Upper lobe of right lung (tissue), 1 donor: ENCODE data around the gene AFM. TPM values are rescaled to one million over a fixed set of nuclear protein-coding genes. Genes with fewer than 3 reads are reported as not detected.
"Not testable (repeated sequence)": the region's sequence is repeated elsewhere in the genome, so short reads cannot be mapped to it uniquely, and the experiment has no call there.

Experiments used
- ATAC-seq: fragments of 200-7000 bp; cut with Tn5 transposase; one replicate; pipeline ENCODE4 v1.9.1; 2020; ENCODE audit warnings: mild to moderate bottlenecking, moderate library complexity
- DNase-seq: peaks from one replicate; pipeline ENCODE4 v3.0.0-alpha.2; 2020
- H3K27ac ChIP-seq: fragments of 200-600 bp; one replicate; pipeline ENCODE4 v1.8.0; 2022
- H3K27me3 ChIP-seq: fragments of 200-600 bp; one replicate; pipeline ENCODE4 v1.8.0; 2022; ENCODE audit warnings: mild to moderate bottlenecking
- H3K36me3 ChIP-seq: fragments of 200-600 bp; one replicate; pipeline ENCODE4 v1.8.0; 2022
- H3K4me1 ChIP-seq: fragments of 200-600 bp; one replicate; pipeline ENCODE4 v1.8.0; 2022
- H3K4me3 ChIP-seq: fragments of 200-600 bp; one replicate; pipeline ENCODE4 v1.8.0; 2022; ENCODE audit warnings: mild to moderate bottlenecking
- H3K9me3 ChIP-seq: fragments of 200-600 bp; one replicate; pipeline ENCODE4 v1.8.0; 2022
- intact Hi-C: fragments of 100-400 bp; cut with DNase I; formaldehyde crosslinking; loops from one replicate; pipeline ENCODE4 v1.11.0; 2022
- total RNA-seq: library from RNA; stranded (reverse); fragmentation: NEBNext Ultra II Directional; extraction: Animal tissue kit (Norgen Biotek cat#: 25700); gene quantifications from one replicate; pipeline ENCODE4 v1.2.1, GENCODE V29; 2021
- TF ChIP-seq, protein P1 (sequence below): fragments of 200-600 bp; IDR thresholded peaks from one replicate; pipeline ENCODE4 v1.8.0; 2022; ENCODE audit warnings: antibody characterized with exemption
- donor health status: DM: no; HTN: yes; CAD: no; lungs with severe emphysema.

AFM gene
- total RNA-seq, 1 donor from 2014 or later: not detected

DNA sequence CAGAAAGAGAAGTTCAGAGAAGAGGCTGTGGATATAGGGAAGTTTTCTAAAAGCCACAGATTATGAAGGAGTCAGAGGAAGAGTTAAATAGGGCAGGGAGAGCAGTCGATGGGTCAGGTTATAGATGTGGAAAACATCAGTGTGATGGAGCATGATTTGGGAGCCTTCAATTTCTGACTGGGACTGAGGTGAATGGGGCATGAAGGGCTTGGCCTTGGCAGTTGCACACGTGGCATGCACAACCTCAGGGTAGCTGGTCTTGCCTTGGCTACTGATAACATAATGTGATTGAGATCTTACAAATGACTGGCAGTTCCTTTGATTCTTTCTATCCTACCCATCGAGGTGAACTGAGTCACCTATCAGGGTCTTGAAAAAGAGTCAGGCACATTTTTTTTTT is 59.7 kb downstream of the AFM start:
- TF ChIP-seq, protein P1, sequence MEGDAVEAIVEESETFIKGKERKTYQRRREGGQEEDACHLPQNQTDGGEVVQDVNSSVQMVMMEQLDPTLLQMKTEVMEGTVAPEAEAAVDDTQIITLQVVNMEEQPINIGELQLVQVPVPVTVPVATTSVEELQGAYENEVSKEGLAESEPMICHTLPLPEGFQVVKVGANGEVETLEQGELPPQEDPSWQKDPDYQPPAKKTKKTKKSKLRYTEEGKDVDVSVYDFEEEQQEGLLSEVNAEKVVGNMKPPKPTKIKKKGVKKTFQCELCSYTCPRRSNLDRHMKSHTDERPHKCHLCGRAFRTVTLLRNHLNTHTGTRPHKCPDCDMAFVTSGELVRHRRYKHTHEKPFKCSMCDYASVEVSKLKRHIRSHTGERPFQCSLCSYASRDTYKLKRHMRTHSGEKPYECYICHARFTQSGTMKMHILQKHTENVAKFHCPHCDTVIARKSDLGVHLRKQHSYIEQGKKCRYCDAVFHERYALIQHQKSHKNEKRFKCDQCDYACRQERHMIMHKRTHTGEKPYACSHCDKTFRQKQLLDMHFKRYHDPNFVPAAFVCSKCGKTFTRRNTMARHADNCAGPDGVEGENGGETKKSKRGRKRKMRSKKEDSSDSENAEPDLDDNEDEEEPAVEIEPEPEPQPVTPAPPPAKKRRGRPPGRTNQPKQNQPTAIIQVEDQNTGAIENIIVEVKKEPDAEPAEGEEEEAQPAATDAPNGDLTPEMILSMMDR: no peak
- no peaks in the 10 kb centered on the region for H3K36me3 ChIP-seq
- intact Hi-C loops: no loop called here
- H3K27ac ChIP-seq: no peak overlapping the region
- DNase-seq (no peak), ATAC-seq (no peak)
- H3K4me1 ChIP-seq: no peaks in the 10 kb centered on the region
- no peaks in the 10 kb centered on the region for H3K9me3 ChIP-seq
- H3K27me3 ChIP-seq: no peaks in the 10 kb centered on the region
- no peak overlapping the region for H3K4me3 ChIP-seq

DNA sequence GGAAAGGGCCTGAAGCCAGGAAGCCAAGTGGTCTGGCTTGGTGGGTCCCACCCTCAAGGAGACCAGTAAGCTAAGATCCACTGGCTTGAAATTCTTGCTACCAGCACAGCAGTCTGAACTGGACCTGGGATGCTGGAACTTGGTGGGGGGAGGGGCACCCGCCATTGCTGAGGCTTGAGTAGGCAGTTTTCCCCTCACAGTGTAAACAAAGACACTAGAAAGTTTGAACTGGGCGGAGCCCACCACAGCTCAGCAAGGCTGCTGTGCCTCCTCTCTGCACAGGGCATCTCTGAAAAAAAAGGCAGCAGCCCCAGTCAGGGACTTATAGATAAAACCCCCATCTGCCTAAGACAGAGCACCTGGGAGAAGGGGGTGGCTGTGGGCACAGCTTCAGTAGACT is 63.1 kb downstream of the AFM start:
- TF ChIP-seq, protein P1: no peak
- Histone ChIP-seq H3K27me3 (no peaks in the 10 kb centered on the region), H3K9me3 (no peaks in the 10 kb centered on the region), H3K4me3 (no peak overlapping the region), H3K27ac (no peak overlapping the region), H3K4me1 (no peaks in the 10 kb centered on the region), H3K36me3 (no peaks in the 10 kb centered on the region)
- ATAC-seq (no peak), DNase-seq (no peak)
- intact Hi-C loops: no loop called here

DNA sequence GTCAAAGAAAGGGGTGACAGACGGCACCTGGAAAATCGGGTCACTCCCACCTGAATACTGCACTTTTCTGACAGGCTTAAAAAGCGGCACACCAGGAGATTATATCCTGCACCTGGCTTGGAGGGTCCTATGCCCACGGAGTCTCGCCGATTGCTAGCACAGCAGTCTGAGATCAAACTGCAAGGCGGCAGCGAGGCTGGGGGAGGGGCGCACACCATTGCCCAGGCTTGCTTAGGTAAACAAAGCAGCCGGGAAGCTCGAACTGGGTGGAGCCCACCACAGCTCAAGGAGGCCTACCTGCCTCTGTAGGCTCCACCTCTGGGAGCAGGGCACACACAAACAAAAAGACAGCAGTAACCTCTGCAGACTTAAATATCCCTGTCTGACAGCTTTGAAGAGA is 69.3 kb downstream of the AFM start:
- DNase-seq, H3K27ac ChIP-seq, H3K4me3 ChIP-seq, H3K27me3 ChIP-seq, H3K36me3 ChIP-seq, H3K4me1 ChIP-seq, intact Hi-C loops, ATAC-seq, H3K9me3 ChIP-seq: not testable (repeated sequence)

Other genes with a start within 250 kb of the AFM start
- 61.5 TPM for gene ANKRD17, start 222.9 kb upstream of the AFM start, total RNA-seq
- 2.9 TPM for gene ALB, start 77.5 kb upstream of the AFM start, total RNA-seq
- gene AFP, start 45.5 kb upstream of the AFM start, total RNA-seq: not detected
- 3.1 TPM for gene RASSF6, start 138.7 kb downstream of the AFM start, total RNA-seq